Small intestine (tissue), 7 donors: Measurements from ENCODE around the gene SNRNP48. TPM values are rescaled to one million over a fixed set of nuclear protein-coding genes. Genes with fewer than 3 reads are reported as not detected.

ENCODE experiments used
- DNase-seq, 2 donors: peaks; one replicate each; pipeline versions ENCODE4 v3.0.0 to v3.0.0-alpha.2; 2013
- FAIRE-seq: peaks from 2 replicates; lab custom pipeline; 2012; peaks lifted over from hg19 to GRCh38; lab: Jason Lieb, UNC
- H3K27ac ChIP-seq, 3 donors: one replicate each; pipeline ENCODE4 v1.5.1; 2013; ENCODE audit warnings: low read length in 2 of 3, mild to moderate bottlenecking in 2 of 3, control low read depth in 1 of 3, inconsistent platforms in 1 of 3, low read depth in 1 of 3, moderate library complexity in 1 of 3
- H3K27me3 ChIP-seq, 3 donors: one replicate each; pipeline ENCODE4 v1.6.1; 2013; ENCODE audit warnings: low read length in 3 of 3, inconsistent platforms in 1 of 3; ENCODE audit not compliant: control insufficient read depth in 3 of 3, insufficient read depth in 3 of 3
- H3K36me3 ChIP-seq, 3 donors: one replicate each; pipeline ENCODE4 v1.6.1; 2013; ENCODE audit warnings: low read length in 3 of 3, inconsistent platforms in 1 of 3, low read depth in 1 of 3, mild to moderate bottlenecking in 1 of 3, moderate library complexity in 1 of 3; ENCODE audit not compliant: control insufficient read depth in 3 of 3, insufficient read depth in 2 of 3
- H3K4me1 ChIP-seq, 3 donors: one replicate each; pipeline ENCODE4 v1.6.1; 2013; ENCODE audit warnings: low read length in 2 of 3, inconsistent platforms in 1 of 3, low read depth in 1 of 3, mild to moderate bottlenecking in 1 of 3, moderate library complexity in 1 of 3; ENCODE audit not compliant: control insufficient read depth in 3 of 3, insufficient read depth in 2 of 3
- H3K4me3 ChIP-seq, 3 donors: one replicate each; pipeline ENCODE4 v1.5.1; 2013; ENCODE audit warnings: low read length in 3 of 3, control low read depth in 1 of 3, inconsistent platforms in 1 of 3, low read depth in 1 of 3, mild to moderate bottlenecking in 1 of 3, moderate library complexity in 1 of 3
- H3K9me3 ChIP-seq, 2 donors: one replicate each; pipeline ENCODE4 v1.6.1; 2013; ENCODE audit warnings: low read depth in 1 of 2, low read length in 1 of 2; ENCODE audit not compliant: control insufficient read depth in 2 of 2, insufficient read depth in 1 of 2
- WGBS, 3 donors: extraction: QIAGEN DNeasy Blood & Tissue Kit; methylation state at CpG; one replicate each; pipeline ENCODE4 v1.1.7; 2013; 5-methylcytosine and 5-hydroxymethylcytosine counted together
- polyA plus RNA-seq, 4 donors: library from polyadenylated mRNA; stranded (reverse) in 3 of 4; unstranded in 1 of 4; fragments of 200-250 nt in 3 of 4; fragments of 120-200 nt in 1 of 4; gene quantifications; one replicate each; pipeline versions ENCODE4 v1.2.1 to v1.2.3, GENCODE V29; 2013
- donor health status: healthy with polysubstance abuse.
- donor health status: control.
- donor health status: control.
- donor health status: Bipolar disorder and iron deficiency.
- donor health status: healthy.

Gene SNRNP48
- polyA plus RNA-seq, 4 donors, result 7.3 to 19.8 (median 8.4) TPM

DNA sequence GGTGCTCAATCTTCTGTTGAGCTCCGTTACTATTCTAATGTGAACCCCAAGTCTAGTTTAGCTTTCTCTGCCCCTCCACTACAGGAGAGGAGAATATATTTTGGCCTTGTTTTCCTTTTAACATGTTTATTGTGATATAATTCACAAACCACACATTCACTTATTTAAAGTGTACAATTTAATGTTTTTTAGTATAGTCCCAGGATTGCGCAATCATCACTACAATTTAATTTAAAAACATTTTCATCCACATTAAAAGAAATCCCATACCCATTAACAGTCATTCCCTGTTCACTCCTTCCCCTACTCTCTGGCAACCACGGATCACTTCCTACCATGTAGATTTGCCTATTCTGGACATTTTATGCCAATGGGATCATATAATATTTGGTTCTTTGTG lies 71.4 kb downstream of the SNRNP48 start:
- H3K27me3 ChIP-seq, result peaks cover 0 to 3% (median 0%) of the 10 kb centered on the region in 3 donors
- H3K9me3 ChIP-seq, result no peaks in the 10 kb centered on the region
- no peaks in the 10 kb centered on the region for H3K36me3 ChIP-seq
- FAIRE-seq (no peak), DNase-seq (no peak)
- no peaks in the 10 kb centered on the region for H3K4me1 ChIP-seq
- no peak overlapping the region for H3K4me3 ChIP-seq
- WGBS, 3 donors, result 86 to 92% (median 88%) methylated on average over 3 of the region's 3 CpGs
- H3K27ac ChIP-seq, result no peak overlapping the region

Other genes starting within 250 kb of the SNRNP48 start
- gene CAGE1, start 200.5 kb upstream of the SNRNP48 start, polyA plus RNA-seq, result under 1 TPM in 1 of 4 donors, not detected in 3; 0.01 TPM
- 10 to 100 TPM in 2 of 4 donors, 1 to 10 TPM in 2; 6.0 to 18.8 (median 9.3) TPM for gene RIOK1, start 200.4 kb upstream of the SNRNP48 start, polyA plus RNA-seq
- gene DSP, start 48.5 kb upstream of the SNRNP48 start, polyA plus RNA-seq, result 100 to 1,000 TPM in 1 of 4 donors, 10 to 100 TPM in 3; 40.0 to 164 (median 78.1) TPM
- gene BMP6, start 135.9 kb downstream of the SNRNP48 start, polyA plus RNA-seq, result 1 to 10 TPM in 2 of 4 donors, under 1 TPM in 2; 0.22 to 2.0 (median 0.94) TPM